MM.1S (cell line): ENCODE data around the gene SIGLEC14.

Experiments
- DNase-seq: peaks from one replicate; pipeline ENCODE4 v3.0.0-alpha.2; 2015
- H2AFZ ChIP-seq: fragments of 300-600 bp; sonication (generic); 2 replicates; pipeline ENCODE4 v1.6.0; 2016; ENCODE audit warnings: antibody characterized with exemption, low read length
- H3F3A ChIP-seq: fragments of 300-600 bp; sonication (generic); 2 replicates; pipeline ENCODE4 v1.6.1; 2016; ENCODE audit warnings: mild to moderate bottlenecking, antibody characterized with exemption, low read length, moderate library complexity, mixed read lengths; ENCODE audit not compliant: insufficient read depth
- H3K27ac ChIP-seq: fragments of 300-600 bp; sonication (generic); 2 replicates; pipeline ENCODE4 v1.5.1; 2016; ENCODE audit warnings: mild to moderate bottlenecking, low read length
- H3K27me3 ChIP-seq: fragments of 300-600 bp; sonication (generic); replicated peaks from 2 replicates; pipeline ENCODE4 v1.6.0; 2016; ENCODE audit warnings: low read length; ENCODE audit not compliant: insufficient read depth
- H3K36me3 ChIP-seq: fragments of 300-600 bp; sonication (generic); replicated peaks from 2 replicates; pipeline ENCODE4 v1.6.1; 2016; ENCODE audit warnings: mild to moderate bottlenecking, low read length, mixed read lengths; ENCODE audit not compliant: insufficient read depth
- H3K4me1 ChIP-seq: fragments of 300-600 bp; sonication (generic); 2 replicates; pipeline ENCODE4 v1.6.1; 2016; ENCODE audit warnings: low read length, mixed read lengths
- H3K4me2 ChIP-seq: fragments of 300-600 bp; sonication (generic); 2 replicates; pipeline ENCODE4 v1.6.0; 2016; ENCODE audit warnings: low read depth, low read length
- H3K4me3 ChIP-seq: fragments of 300-600 bp; sonication (generic); 2 replicates; pipeline ENCODE4 v1.5.1; 2016; ENCODE audit warnings: low read length, mixed read lengths
- H3K79me2 ChIP-seq: fragments of 300-600 bp; sonication (generic); 2 replicates; pipeline ENCODE4 v1.6.1; 2016; ENCODE audit warnings: mixed run types, low read length, mixed read lengths
- H3K9ac ChIP-seq: fragments of 300-600 bp; sonication (generic); 2 replicates; pipeline ENCODE4 v1.6.1; 2016; ENCODE audit warnings: low read length, mixed read lengths
- H3K9me2 ChIP-seq: fragments of 300-600 bp; sonication (generic); replicated peaks from 2 replicates; pipeline ENCODE4 v1.6.1; 2016; ENCODE audit warnings: mild to moderate bottlenecking, low read length, mixed read lengths; ENCODE audit not compliant: insufficient read depth
- H3K9me3 ChIP-seq: fragments of 300-600 bp; sonication (generic); replicated peaks from 2 replicates; pipeline ENCODE4 v1.6.1; 2016; ENCODE audit warnings: mild to moderate bottlenecking, low read length, mixed read lengths; ENCODE audit not compliant: insufficient read depth
- H4K20me1 ChIP-seq: fragments of 300-600 bp; sonication (generic); 2 replicates; pipeline ENCODE4 v1.6.1; 2016; ENCODE audit warnings: mild to moderate bottlenecking, low read length, moderate library complexity, mixed read lengths; ENCODE audit not compliant: insufficient read depth
- CTCF ChIP-seq: fragments of 300-600 bp; sonication (generic); IDR thresholded peaks from 2 replicates; pipeline ENCODE4 v1.5.1; 2016; ENCODE audit warnings: antibody characterized with exemption, low read length, mixed read lengths
- EZH2 ChIP-seq: fragments of 300-600 bp; sonication (generic); optimal IDR thresholded peaks from 2 replicates; pipeline ENCODE3; 2017; ENCODE audit warnings: low read depth, mild to moderate bottlenecking, antibody characterized with exemption, low read length, mixed read lengths
- EZH2phosphoT487 ChIP-seq: fragments of 300-600 bp; sonication (generic); IDR thresholded peaks from 2 replicates; pipeline ENCODE4 v1.6.1; 2018; ENCODE audit warnings: antibody characterized with exemption, low read length

The SIGLEC14 gene

GRCh38 chr19:51654783-51655182, 8.2 kb upstream of the SIGLEC14 start:
- Histone ChIP-seq H3K9me3 (no peaks in the 10 kb centered on the region), H3F3A (no peaks in the 10 kb centered on the region), H4K20me1 (no peaks in the 10 kb centered on the region), H3K27me3 (no peaks in the 10 kb centered on the region), H3K9ac (no peak overlapping the region), H3K9me2 (no peaks in the 10 kb centered on the region), H3K4me1 (no peaks in the 10 kb centered on the region), H3K4me3 (no peak overlapping the region), H3K79me2 (no peaks in the 10 kb centered on the region), H2AFZ (no peak overlapping the region), H3K27ac (no peak overlapping the region), H3K36me3 (no peaks in the 10 kb centered on the region), H3K4me2 (no peak overlapping the region)
- TF ChIP-seq EZH2phosphoT487 (no peak), CTCF (no peak), EZH2 (no peak)
- no peak for DNase-seq

- no peak for TF ChIP-seq CTCF
- TF ChIP-seq EZH2, result no peak
- no peak for TF ChIP-seq EZH2phosphoT487
- Histone ChIP-seq H4K20me1 (no peaks in the 10 kb centered on the region), H3K9me2 (no peaks in the 10 kb centered on the region), H3K4me2 (no peak overlapping the region), H3K27me3 (no peaks in the 10 kb centered on the region; the same call in 1 of the 2 replicates), H3K9ac (no peak overlapping the region), H3K4me1 (no peaks in the 10 kb centered on the region), H3K4me3 (no peak overlapping the region), H3K9me3 (no peaks in the 10 kb centered on the region), H3K79me2 (no peaks in the 10 kb centered on the region), H3F3A (no peaks in the 10 kb centered on the region), H2AFZ (no peak overlapping the region), H3K36me3 (no peaks in the 10 kb centered on the region), H3K27ac (no peak overlapping the region)
- DNase-seq, result no peak
Observed at GRCh38 chr19:51653162-51653561, 6.5 kb upstream of the SIGLEC14 start.

- H3K9me2 ChIP-seq, result no peaks in the 10 kb centered on the region
- no peaks in the 10 kb centered on the region for H3K79me2 ChIP-seq
- no peak overlapping the region for H2AFZ ChIP-seq
- H3K27ac ChIP-seq, result no peak overlapping the region
- H3K9me3 ChIP-seq, result no peaks in the 10 kb centered on the region
- no peaks in the 10 kb centered on the region for H4K20me1 ChIP-seq
- H3K9ac ChIP-seq, result no peak overlapping the region
- no peak overlapping the region for H3K4me3 ChIP-seq
- no peak for TF ChIP-seq CTCF
- no peak for TF ChIP-seq EZH2phosphoT487
- TF ChIP-seq EZH2, result no peak
- no peaks in the 10 kb centered on the region for H3K4me1 ChIP-seq
- no peak overlapping the region for H3K4me2 ChIP-seq
- no peaks in the 10 kb centered on the region for H3K36me3 ChIP-seq
- DNase-seq, result no peak
- no peaks in the 10 kb centered on the region; the same call in 1 of the 2 replicates for H3K27me3 ChIP-seq
- H3F3A ChIP-seq, result no peaks in the 10 kb centered on the region
Observed at GRCh38 chr19:51652266-51652665, 5.6 kb upstream of the SIGLEC14 start.
